Esophagus squamous epithelium (tissue), 5 donors: ENCODE data around the gene AOPEP. TPM values are rescaled to one million over a fixed set of nuclear protein-coding genes. Genes with fewer than 3 reads are reported as not detected.

ENCODE experiments used
- DNase-seq: peaks from one replicate; lab custom pipeline; 2025; lab: John Stamatoyannopoulos, UW
- H3K27ac ChIP-seq, 4 donors: fragments of 200-600 bp; sonication (generic); one replicate each; pipeline ENCODE4 v1.5.1; 2016 to 2019; ENCODE audit warnings: mild to moderate bottlenecking in 1 of 4
- H3K27me3 ChIP-seq, 4 donors: fragments of 200-600 bp; sonication (generic); 1 replicate in 3 of 4; 2 replicates in 1 of 4; pipeline versions ENCODE4 v1.5.1 to v1.6.0; 2017 to 2021; ENCODE audit warnings: antibody characterized with exemption in 1 of 4
- H3K36me3 ChIP-seq, 3 donors: fragments of 200-600 bp; sonication (generic); one replicate each; pipeline ENCODE4 v1.5.1; 2016 to 2019
- H3K4me1 ChIP-seq, 3 donors: fragments of 200-600 bp; sonication (generic); one replicate each; pipeline ENCODE4 v1.5.1; 2017 to 2019
- H3K4me3 ChIP-seq, 4 donors: fragments of 200-600 bp; sonication (generic); 1 replicate in 3 of 4; 2 replicates in 1 of 4; pipeline ENCODE4 v1.5.1; 2016 to 2019; ENCODE audit warnings: mild to moderate bottlenecking in 2 of 4, moderate library complexity in 1 of 4
- H3K9me3 ChIP-seq, 3 donors: fragments of 200-600 bp; sonication (generic); one replicate each; pipeline ENCODE4 v1.5.1; 2016 to 2019
- CTCF ChIP-seq, 6 experiments: fragments of 450-650 bp in 4 of 6; fragments of 200-600 bp in 2 of 6; sonication (generic) in 2 of 6; IDR thresholded peaks; one replicate each; pipeline ENCODE4 v1.5.1; 2016 to 2019; ENCODE audit warnings: antibody characterized with exemption in 6 of 6, mild to moderate bottlenecking in 4 of 6, moderate library complexity in 4 of 6
- POLR2A ChIP-seq, 4 donors: fragments of 450-650 bp; IDR thresholded peaks; one replicate each; pipeline ENCODE4 v1.6.1; 2017; ENCODE audit warnings: antibody characterized with exemption in 4 of 4, mild to moderate bottlenecking in 4 of 4, moderate library complexity in 3 of 4
- WGBS, 2 donors: methylation state at CpG; one replicate each; pipeline ENCODE4 v1.1.5; 2018; 5-methylcytosine and 5-hydroxymethylcytosine counted together
- intact Hi-C: fragments of 100-400 bp; cut with DNase I; formaldehyde crosslinking; loops from one replicate; pipeline ENCODE4 v1.15.0; 2022
- total RNA-seq, 4 donors: library from RNA; depleted of rRNA; stranded (reverse); fragments of >200 nt; gene quantifications; one replicate each; pipeline ENCODE4 v1.1.0, GENCODE V29; 2016
- donor health status: DM: yes; HTN: yes; CAD: no.

The AOPEP gene
- total RNA-seq, 4 donors from 2014 or later, result 101 to 300 (median 115) TPM

GRCh38 chr9:94804316-94804715 lies 77.8 kb downstream of the AOPEP start:
- Histone ChIP-seq H3K4me3 (no peak overlapping the region), H3K27me3 (no peaks in the 10 kb centered on the region), H3K36me3 (no peaks in the 10 kb centered on the region), H3K27ac (peak overlapping the region; percentile 72 to 89 (median 82)), H3K4me1 (peaks cover 16 to 95% (median 70%) of the 10 kb centered on the region in 3 donors), H3K9me3 (no peaks in the 10 kb centered on the region)
- no peak for DNase-seq
- intact Hi-C loops, result no loop called here
- WGBS, 2 donors, result 85 to 89% methylated on average over 5 of the region's 5 CpGs
- no peak for TF ChIP-seq POLR2A (IDR thresholded peaks at IDR 0.05)
- TF ChIP-seq CTCF (IDR thresholded peaks at IDR 0.05), result no peak

- peaks cover 10 to 94% (median 63%) of the 10 kb centered on the region in 3 donors for H3K4me1 ChIP-seq
- H3K27ac ChIP-seq, result peak overlapping the region; percentile 72 to 89 (median 82)
- TF ChIP-seq CTCF (IDR thresholded peaks at IDR 0.05), result no peak
- TF ChIP-seq POLR2A (IDR thresholded peaks at IDR 0.05), result no peak
- no peaks in the 10 kb centered on the region for H3K27me3 ChIP-seq
- no peak for DNase-seq
- H3K36me3 ChIP-seq, result no peaks in the 10 kb centered on the region
- 36 to 54% methylated on average over 8 of the region's 8 CpGs for WGBS, 2 donors
- H3K9me3 ChIP-seq, result no peaks in the 10 kb centered on the region
- intact Hi-C loops, result no loop called here
- H3K4me3 ChIP-seq, result no peak overlapping the region
Measured at GRCh38 chr9:94805051-94805489, 78.6 kb downstream of the AOPEP start.

- 9 to 14% methylated on average over 3 of the region's 3 CpGs for WGBS, 2 donors
- no peak for TF ChIP-seq POLR2A (IDR thresholded peaks at IDR 0.05)
- TF ChIP-seq CTCF (IDR thresholded peaks at IDR 0.05), result no peak
- H3K4me3 ChIP-seq, result no peak overlapping the region
- H3K27me3 ChIP-seq, result no peaks in the 10 kb centered on the region
- peak overlapping the region; percentile 73 to 89 (median 82) for H3K27ac ChIP-seq
- no peaks in the 10 kb centered on the region for H3K36me3 ChIP-seq
- no peaks in the 10 kb centered on the region for H3K9me3 ChIP-seq
- intact Hi-C loops, result no loop called here
- H3K4me1 ChIP-seq, result peaks cover 8 to 89% (median 58%) of the 10 kb centered on the region in 3 donors
- DNase-seq, result no peak
Measured at GRCh38 chr9:94805585-94805984, 79.1 kb downstream of the AOPEP start.

GRCh38 chr9:94806307-94806893 lies 79.9 kb downstream of the AOPEP start:
- Histone ChIP-seq H3K27ac (peak overlapping the region; percentile 68 to 89 (median 82)), H3K27me3 (no peaks in the 10 kb centered on the region), H3K9me3 (no peaks in the 10 kb centered on the region), H3K36me3 (no peaks in the 10 kb centered on the region), H3K4me3 (no peak overlapping the region), H3K4me1 (peaks cover 4 to 81% (median 49%) of the 10 kb centered on the region in 3 donors)
- 77 to 78% methylated on average over 3 of the region's 3 CpGs for WGBS, 2 donors
- DNase-seq, result no peak
- TF ChIP-seq POLR2A (IDR thresholded peaks at IDR 0.05) (no peak), CTCF (IDR thresholded peaks at IDR 0.05) (no peak)
- intact Hi-C loops, result no loop called here

GRCh38 chr9:94807556-94807955 lies 81.1 kb downstream of the AOPEP start:
- no peak for DNase-seq
- no peaks in the 10 kb centered on the region for H3K9me3 ChIP-seq
- H3K27ac ChIP-seq, result peak overlapping the region in 2 of 4 donors; percentile 79 to 85
- H3K4me3 ChIP-seq, result no peak overlapping the region
- no peaks in the 10 kb centered on the region for H3K27me3 ChIP-seq
- WGBS, 2 donors, result 74 to 84% methylated on average over 3 of the region's 3 CpGs
- no peak for TF ChIP-seq POLR2A (IDR thresholded peaks at IDR 0.05)
- peaks cover 4 to 69% (median 38%) of the 10 kb centered on the region in 3 donors for H3K4me1 ChIP-seq
- intact Hi-C loops, result no loop called here
- H3K36me3 ChIP-seq, result no peaks in the 10 kb centered on the region
